A673 (cell line): ENCODE data around the gene SAMD11. TPM values are rescaled to one million over a fixed set of nuclear protein-coding genes. Genes with fewer than 3 reads are reported as not detected.

Experiments
- BruUV-seq: library from RNA; stranded (reverse); fragments of 400-500 nt; replicated peaks from 2 replicates; lab custom pipeline; 2021; lab: Mats Ljungman, UMichigan
- CTCF ChIA-PET: fragments of 300-600 bp; sonication (Branson Sonifier 250); formaldehyde crosslinking; loops from one replicate; lab custom pipeline; 2022; ENCODE audit warnings: antibody characterized with exemption; lab: Charles Lee
- POLR2A ChIA-PET: fragments of 300-600 bp; sonication (Branson Sonifier 250); formaldehyde crosslinking; loops from one replicate; lab custom pipeline; 2022; ENCODE audit warnings: antibody characterized with exemption; ENCODE audit not compliant: low non-redundant PET; lab: Charles Lee
- DNase-seq: peaks from one replicate; pipeline ENCODE4 v3.0.0-alpha.2; 2015; ENCODE audit warnings: low spot score
- H3K27ac ChIP-seq: fragments of 200-600 bp; sonication (generic); 2 replicates; pipeline ENCODE4 v1.5.1; 2016; ENCODE audit warnings: mixed run types, low read depth, mild to moderate bottlenecking, mixed read lengths, antibody characterized with exemption, low read length; ENCODE audit not compliant: poor library complexity, severe bottlenecking
- H3K27me3 ChIP-seq: fragments of 200-600 bp; sonication (generic); replicated peaks from 2 replicates; pipeline ENCODE4 v1.6.1; 2017; ENCODE audit warnings: mixed run types, low read depth, mild to moderate bottlenecking, mixed read lengths, antibody characterized with exemption, low read length; ENCODE audit not compliant: insufficient read depth, poor library complexity
- H3K36me3 ChIP-seq: fragments of 200-600 bp; sonication (generic); 2 replicates; pipeline ENCODE4 v1.6.1; 2016; ENCODE audit warnings: mixed run types, mild to moderate bottlenecking, mixed read lengths, antibody characterized with exemption, low read length; ENCODE audit not compliant: insufficient read depth, poor library complexity, severe bottlenecking
- H3K4me1 ChIP-seq: fragments of 200-600 bp; sonication (generic); 2 replicates; pipeline ENCODE4 v1.6.1; 2017; ENCODE audit warnings: mixed run types, mild to moderate bottlenecking, mixed read lengths, antibody characterized with exemption, low read length; ENCODE audit not compliant: insufficient read depth, poor library complexity, severe bottlenecking
- H3K4me3 ChIP-seq: fragments of 200-600 bp; sonication (generic); 2 replicates; pipeline ENCODE4 v1.5.1; 2016; ENCODE audit warnings: low read depth, mixed run types, mild to moderate bottlenecking, mixed read lengths, low read length; ENCODE audit not compliant: poor library complexity, severe bottlenecking
- H3K9me3 ChIP-seq: fragments of 200-600 bp; sonication (generic); 2 replicates; pipeline ENCODE4 v1.6.1; 2016; ENCODE audit warnings: mixed run types, low read depth, mild to moderate bottlenecking, mixed read lengths, antibody characterized with exemption, low read length; ENCODE audit not compliant: poor library complexity, severe bottlenecking
- CTCF ChIP-seq: fragments of 300-800, 200-600 bp; sonication (generic); conservative IDR thresholded peaks from 2 replicates; pipeline ENCODE4 v1.5.1; 2017; ENCODE audit warnings: low read depth, mild to moderate bottlenecking, antibody characterized with exemption, low read length, moderate library complexity, mixed read lengths
- EZH2 ChIP-seq: fragments of 200-600 bp; sonication (generic); IDR thresholded peaks from 2 replicates; pipeline ENCODE4 v1.6.1; 2017; ENCODE audit warnings: borderline replicate concordance, low read depth, mild to moderate bottlenecking, mixed read lengths, antibody characterized with exemption, low read length; ENCODE audit not compliant: poor library complexity, severe bottlenecking
- intact Hi-C: fragments of 100-400 bp; cut with micrococcal nuclease; formaldehyde crosslinking; loops from one replicate; pipeline ENCODE4 v1.10.0; 2022; ENCODE audit not compliant: unreplicated experiment
- total RNA-seq: library from RNA; stranded (reverse); gene quantifications from 2 replicates; pipeline ENCODE4 v1.2.3, GENCODE V29; 2021

Gene SAMD11
- total RNA-seq, 1 experiment from 2014 or later = 28.4 TPM

DNA sequence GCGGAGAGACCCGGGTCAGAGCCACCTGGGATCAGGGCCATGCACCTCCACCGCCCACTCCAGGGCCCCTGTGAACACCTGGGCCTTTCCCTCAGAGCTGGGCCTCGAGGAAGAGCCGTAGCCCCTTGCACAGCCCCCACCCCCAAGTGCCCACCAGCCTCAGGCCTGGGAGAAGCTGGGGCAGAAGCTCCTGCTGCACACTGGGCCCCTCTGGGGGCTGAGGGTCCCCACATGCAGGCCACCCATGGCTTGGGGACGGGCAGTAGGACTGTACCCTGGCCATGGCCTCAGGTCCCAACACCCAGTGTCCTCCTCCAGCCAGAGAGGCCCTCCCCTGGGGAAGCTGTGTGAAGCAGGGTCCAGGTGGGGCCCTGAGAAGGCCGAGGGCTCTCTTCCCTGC, 28.9 kb downstream of the SAMD11 start:
- no peak overlapping the region for H3K4me3 ChIP-seq
- intact Hi-C loops = no loop called here
- ChIA-PET POLR2A (interaction anchor here (0.6 kb wide), 1 partner anchor 9 kb away, joined by 8 read pairs; no protein-coding TSS in a partner anchor), CTCF (no interaction called here)
- no peaks in the 10 kb centered on the region for H3K9me3 ChIP-seq
- peaks cover 88% of the 10 kb centered on the region for H3K36me3 ChIP-seq
- TF ChIP-seq CTCF = no peak
- no peak for TF ChIP-seq EZH2
- DNase-seq = no peak
- no peak overlapping the region for H3K27ac ChIP-seq
- H3K27me3 ChIP-seq = no peaks in the 10 kb centered on the region
- no TSS peak for BruUV-seq
- H3K4me1 ChIP-seq = peaks cover 4% of the 10 kb centered on the region

DNA sequence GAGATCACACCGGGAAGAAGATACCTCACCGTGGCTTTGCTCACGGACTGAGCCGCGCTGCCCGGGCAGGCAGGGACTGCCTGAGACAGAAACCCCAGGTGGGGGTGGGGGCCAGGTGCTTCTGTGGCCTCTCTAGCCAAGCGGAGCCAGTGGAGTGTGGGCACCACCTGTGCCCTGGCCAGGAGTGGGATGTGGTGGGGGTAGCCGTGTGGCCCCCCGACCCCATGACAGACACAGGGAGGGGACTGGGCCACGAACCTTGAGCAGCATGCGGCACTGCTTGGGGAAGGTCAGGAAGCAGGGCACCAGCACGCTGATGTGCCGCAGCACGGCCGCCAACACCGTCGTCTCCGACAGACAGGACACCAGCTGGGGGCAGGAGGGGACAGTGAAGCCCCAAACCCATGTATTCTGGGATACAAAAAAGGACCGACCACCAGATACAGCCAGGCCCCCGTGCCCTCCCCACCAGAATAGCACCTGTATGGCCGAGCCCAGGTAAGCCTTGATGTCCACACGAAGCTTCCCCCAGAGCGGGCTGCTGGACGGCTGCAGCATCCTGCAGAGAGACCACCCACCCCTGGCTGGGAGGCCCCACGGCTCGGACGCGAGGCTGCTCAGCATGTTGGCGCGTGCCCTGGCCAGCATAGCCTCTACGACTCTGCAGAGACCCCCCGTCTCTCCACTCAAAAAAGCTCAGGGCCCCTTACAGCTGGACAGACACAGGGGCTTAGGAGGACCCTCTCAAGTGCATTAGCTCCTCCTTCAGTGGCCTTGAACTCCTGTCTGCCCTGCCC, 30.0 kb downstream of the SAMD11 start:
- POLR2A ChIA-PET = no interaction called here
- H3K27ac ChIP-seq = no peak overlapping the region
- no peak for DNase-seq
- intact Hi-C loops = no loop called here
- BruUV-seq = no TSS peak
- peaks cover 12% of the 10 kb centered on the region for H3K4me1 ChIP-seq
- H3K27me3 ChIP-seq = no peaks in the 10 kb centered on the region
- TF ChIP-seq CTCF (no peak), EZH2 (no peak)
- H3K4me3 ChIP-seq = no peak overlapping the region
- CTCF ChIA-PET = no interaction called here
- peaks cover 78% of the 10 kb centered on the region for H3K36me3 ChIP-seq
- H3K9me3 ChIP-seq = no peaks in the 10 kb centered on the region

- DNase-seq = no peak
- TF ChIP-seq CTCF = no peak
- TF ChIP-seq EZH2 = no peak
- Histone ChIP-seq H3K9me3 (no peaks in the 10 kb centered on the region), H3K27ac (no peak overlapping the region), H3K4me3 (no peak overlapping the region), H3K36me3 (peaks cover 66% of the 10 kb centered on the region), H3K4me1 (peaks cover 12% of the 10 kb centered on the region), H3K27me3 (no peaks in the 10 kb centered on the region)
- CTCF ChIA-PET = interaction anchor here (1.3 kb wide), 1 partner anchor 50 kb away, joined by 4 read pairs; no protein-coding TSS in a partner anchor
- POLR2A ChIA-PET = no interaction called here
- intact Hi-C loops = no loop called here
- no TSS peak for BruUV-seq
Observed at GRCh38 chr1:954927-955326, 31.2 kb downstream of the SAMD11 start.
